HepG2 (cell line): ENCODE data around the gene ZNF318. TPM values are rescaled to one million over a fixed set of nuclear protein-coding genes. Genes with fewer than 3 reads are reported as not detected.

Source experiments
- HNRNPL ChIP-seq: fragments of 200-400 bp; formaldehyde crosslinking; IDR thresholded peaks from 2 replicates; pipeline ENCODE4 v1.6.1; 2017; ENCODE audit warnings: mild to moderate bottlenecking, low read depth, low read length
- MAFK ChIP-seq, 2 experiments: IDR thresholded peaks in 1 of 2; conservative IDR thresholded peaks in 1 of 2; 2 replicates each; pipeline ENCODE4 v1.6.1; 2011; ENCODE audit warnings: improper control_type of control experiment in 2 of 2, low read length in 2 of 2
- RXRA ChIP-seq: sonication (generic); formaldehyde crosslinking; IDR thresholded peaks from 2 replicates; pipeline ENCODE4 v1.5.1; 2020; ENCODE audit warnings: missing genetic modification reagents
- SMYD3 ChIP-seq: sonication (generic); formaldehyde crosslinking; IDR thresholded peaks from 2 replicates; pipeline ENCODE4 v1.8.1; 2023; ENCODE audit warnings: mild to moderate bottlenecking, missing genetic modification reagents
- ZNF746 ChIP-seq: sonication (generic); formaldehyde crosslinking; IDR thresholded peaks from 2 replicates; pipeline ENCODE4 v1.8.0; 2022; ENCODE audit warnings: mild to moderate bottlenecking, missing genetic modification reagents
- polyA plus RNA-seq, 8 experiments: library from polyadenylated mRNA; depleted of rRNA in 3 of 8; stranded (reverse) in 7 of 8; unstranded in 1 of 8; fragments of >200 nt; fragmentation: Illumina TruSeq in 4 of 8; extraction: Trizol in 4 of 8; gene quantifications; 2 replicates each; pipeline versions ENCODE4 v1.2.1 to v1.2.3, GENCODE V29; 2011 to 2016; ENCODE audit warnings: low read depth in 4 of 8, missing spikeins in 1 of 8, mixed read lengths in 1 of 8; ENCODE audit not compliant: insufficient read depth in 1 of 8
- total RNA-seq, 5 experiments: library from RNA; depleted of rRNA; stranded (reverse); fragments of >200 nt; fragmentation: Illumina TruSeq; extraction: Trizol; gene quantifications; 2 replicates each; pipeline ENCODE4 v1.2.3, GENCODE V29; 2016; ENCODE audit warnings: low read depth in 1 of 5
- TF ChIP-seq, protein P1 (sequence below), 2 experiments: fragments of 450-650 bp in 1 of 2; sonication (generic) in 1 of 2; formaldehyde crosslinking in 1 of 2; IDR thresholded peaks; 2 replicates each; pipeline versions ENCODE4 v1.6.1 to v1.8.0; 2016 to 2022; ENCODE audit warnings: antibody characterized with exemption in 1 of 2, mild to moderate bottlenecking in 1 of 2, missing genetic modification reagents in 1 of 2
- TF ChIP-seq, protein P2 (sequence below): IDR thresholded peaks from 2 replicates; pipeline ENCODE4 v1.6.1; 2016; ENCODE audit warnings: missing genetic modification reagents, missing compliant biosample characterization
- TF ChIP-seq, protein P3 (sequence below): sonication (generic); formaldehyde crosslinking; IDR thresholded peaks from 2 replicates; pipeline ENCODE4 v1.4.0; 2020; ENCODE audit warnings: mild to moderate bottlenecking, missing genetic modification reagents
- TF ChIP-seq, protein P4 (sequence below): sonication (generic); formaldehyde crosslinking; IDR thresholded peaks from 2 replicates; pipeline ENCODE4 v1.5.0; 2020; ENCODE audit warnings: missing genetic modification reagents

The ZNF318 gene
- total and polyA plus RNA-seq, 2 of the 13 experiments (the other 11 are each of a cell fraction or from before 2014, with no cell fraction given): 13.0 to 14.5 TPM

DNA sequence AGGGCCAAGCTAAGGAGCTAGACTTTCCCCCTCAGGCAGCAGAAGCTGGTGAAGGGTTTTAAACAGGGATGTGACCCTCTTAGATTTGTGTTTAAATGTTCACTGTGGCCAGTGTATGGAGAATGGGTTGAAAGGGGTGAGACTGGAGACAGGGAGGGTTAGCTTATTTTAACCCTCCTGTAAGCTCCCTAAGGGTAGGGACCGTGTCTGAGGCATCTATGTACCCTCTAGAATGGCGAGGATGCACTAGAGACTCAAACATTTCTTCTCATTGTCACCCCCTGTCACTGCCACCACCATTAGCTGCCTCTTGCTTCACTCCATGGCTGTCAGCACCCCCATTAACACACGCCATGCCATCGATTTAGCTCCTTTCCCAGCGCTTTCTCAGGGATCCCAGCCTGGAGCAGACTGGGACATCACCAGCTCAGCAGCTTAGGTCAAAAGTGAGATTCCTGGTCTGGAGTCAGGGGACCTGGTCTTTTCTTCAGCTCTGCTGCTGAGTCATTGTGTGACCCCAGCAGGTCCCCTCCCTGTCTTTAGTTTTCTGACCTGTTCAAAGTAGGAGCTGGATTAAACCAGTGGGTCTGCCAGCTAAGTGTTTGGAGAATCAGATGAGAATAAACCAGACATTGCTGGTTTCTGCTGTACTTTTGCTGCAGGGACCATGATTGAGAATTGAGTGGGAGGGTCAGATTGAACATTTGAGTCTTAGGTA lies 72.5 kb downstream of the ZNF318 start (continued):
- TF ChIP-seq, protein P1, sequence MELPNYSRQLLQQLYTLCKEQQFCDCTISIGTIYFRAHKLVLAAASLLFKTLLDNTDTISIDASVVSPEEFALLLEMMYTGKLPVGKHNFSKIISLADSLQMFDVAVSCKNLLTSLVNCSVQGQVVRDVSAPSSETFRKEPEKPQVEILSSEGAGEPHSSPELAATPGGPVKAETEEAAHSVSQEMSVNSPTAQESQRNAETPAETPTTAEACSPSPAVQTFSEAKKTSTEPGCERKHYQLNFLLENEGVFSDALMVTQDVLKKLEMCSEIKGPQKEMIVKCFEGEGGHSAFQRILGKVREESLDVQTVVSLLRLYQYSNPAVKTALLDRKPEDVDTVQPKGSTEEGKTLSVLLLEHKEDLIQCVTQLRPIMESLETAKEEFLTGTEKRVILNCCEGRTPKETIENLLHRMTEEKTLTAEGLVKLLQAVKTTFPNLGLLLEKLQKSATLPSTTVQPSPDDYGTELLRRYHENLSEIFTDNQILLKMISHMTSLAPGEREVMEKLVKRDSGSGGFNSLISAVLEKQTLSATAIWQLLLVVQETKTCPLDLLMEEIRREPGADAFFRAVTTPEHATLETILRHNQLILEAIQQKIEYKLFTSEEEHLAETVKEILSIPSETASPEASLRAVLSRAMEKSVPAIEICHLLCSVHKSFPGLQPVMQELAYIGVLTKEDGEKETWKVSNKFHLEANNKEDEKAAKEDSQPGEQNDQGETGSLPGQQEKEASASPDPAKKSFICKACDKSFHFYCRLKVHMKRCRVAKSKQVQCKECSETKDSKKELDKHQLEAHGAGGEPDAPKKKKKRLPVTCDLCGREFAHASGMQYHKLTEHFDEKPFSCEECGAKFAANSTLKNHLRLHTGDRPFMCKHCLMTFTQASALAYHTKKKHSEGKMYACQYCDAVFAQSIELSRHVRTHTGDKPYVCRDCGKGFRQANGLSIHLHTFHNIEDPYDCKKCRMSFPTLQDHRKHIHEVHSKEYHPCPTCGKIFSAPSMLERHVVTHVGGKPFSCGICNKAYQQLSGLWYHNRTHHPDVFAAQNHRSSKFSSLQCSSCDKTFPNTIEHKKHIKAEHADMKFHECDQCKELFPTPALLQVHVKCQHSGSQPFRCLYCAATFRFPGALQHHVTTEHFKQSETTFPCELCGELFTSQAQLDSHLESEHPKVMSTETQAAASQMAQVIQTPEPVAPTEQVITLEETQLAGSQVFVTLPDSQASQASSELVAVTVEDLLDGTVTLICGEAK (IDR thresholded peaks at IDR 0.05): no peak
- TF ChIP-seq, protein P1 (CRISPR knock-in tag; IDR thresholded peaks at IDR 0.05): no peak
- TF ChIP-seq RXRA (CRISPR knock-in tag) (no peak), MAFK (conservative IDR thresholded peaks at IDR 0.05 in 1 of 2, IDR thresholded peaks at IDR 0.05 in 1 of 2; ENCODE audit: low read length in 2 of 2) (peak in 1 of 2 experiments; percentile 62; a peak in 1 of 4 replicates), HNRNPL (no peak), SMYD3 (CRISPR knock-in tag) (no peak), ZNF746 (CRISPR knock-in tag) (no peak)
- TF ChIP-seq, protein P2, sequence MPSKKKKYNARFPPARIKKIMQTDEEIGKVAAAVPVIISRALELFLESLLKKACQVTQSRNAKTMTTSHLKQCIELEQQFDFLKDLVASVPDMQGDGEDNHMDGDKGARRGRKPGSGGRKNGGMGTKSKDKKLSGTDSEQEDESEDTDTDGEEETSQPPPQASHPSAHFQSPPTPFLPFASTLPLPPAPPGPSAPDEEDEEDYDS (CRISPR knock-in tag): no peak
- TF ChIP-seq, protein P3, sequence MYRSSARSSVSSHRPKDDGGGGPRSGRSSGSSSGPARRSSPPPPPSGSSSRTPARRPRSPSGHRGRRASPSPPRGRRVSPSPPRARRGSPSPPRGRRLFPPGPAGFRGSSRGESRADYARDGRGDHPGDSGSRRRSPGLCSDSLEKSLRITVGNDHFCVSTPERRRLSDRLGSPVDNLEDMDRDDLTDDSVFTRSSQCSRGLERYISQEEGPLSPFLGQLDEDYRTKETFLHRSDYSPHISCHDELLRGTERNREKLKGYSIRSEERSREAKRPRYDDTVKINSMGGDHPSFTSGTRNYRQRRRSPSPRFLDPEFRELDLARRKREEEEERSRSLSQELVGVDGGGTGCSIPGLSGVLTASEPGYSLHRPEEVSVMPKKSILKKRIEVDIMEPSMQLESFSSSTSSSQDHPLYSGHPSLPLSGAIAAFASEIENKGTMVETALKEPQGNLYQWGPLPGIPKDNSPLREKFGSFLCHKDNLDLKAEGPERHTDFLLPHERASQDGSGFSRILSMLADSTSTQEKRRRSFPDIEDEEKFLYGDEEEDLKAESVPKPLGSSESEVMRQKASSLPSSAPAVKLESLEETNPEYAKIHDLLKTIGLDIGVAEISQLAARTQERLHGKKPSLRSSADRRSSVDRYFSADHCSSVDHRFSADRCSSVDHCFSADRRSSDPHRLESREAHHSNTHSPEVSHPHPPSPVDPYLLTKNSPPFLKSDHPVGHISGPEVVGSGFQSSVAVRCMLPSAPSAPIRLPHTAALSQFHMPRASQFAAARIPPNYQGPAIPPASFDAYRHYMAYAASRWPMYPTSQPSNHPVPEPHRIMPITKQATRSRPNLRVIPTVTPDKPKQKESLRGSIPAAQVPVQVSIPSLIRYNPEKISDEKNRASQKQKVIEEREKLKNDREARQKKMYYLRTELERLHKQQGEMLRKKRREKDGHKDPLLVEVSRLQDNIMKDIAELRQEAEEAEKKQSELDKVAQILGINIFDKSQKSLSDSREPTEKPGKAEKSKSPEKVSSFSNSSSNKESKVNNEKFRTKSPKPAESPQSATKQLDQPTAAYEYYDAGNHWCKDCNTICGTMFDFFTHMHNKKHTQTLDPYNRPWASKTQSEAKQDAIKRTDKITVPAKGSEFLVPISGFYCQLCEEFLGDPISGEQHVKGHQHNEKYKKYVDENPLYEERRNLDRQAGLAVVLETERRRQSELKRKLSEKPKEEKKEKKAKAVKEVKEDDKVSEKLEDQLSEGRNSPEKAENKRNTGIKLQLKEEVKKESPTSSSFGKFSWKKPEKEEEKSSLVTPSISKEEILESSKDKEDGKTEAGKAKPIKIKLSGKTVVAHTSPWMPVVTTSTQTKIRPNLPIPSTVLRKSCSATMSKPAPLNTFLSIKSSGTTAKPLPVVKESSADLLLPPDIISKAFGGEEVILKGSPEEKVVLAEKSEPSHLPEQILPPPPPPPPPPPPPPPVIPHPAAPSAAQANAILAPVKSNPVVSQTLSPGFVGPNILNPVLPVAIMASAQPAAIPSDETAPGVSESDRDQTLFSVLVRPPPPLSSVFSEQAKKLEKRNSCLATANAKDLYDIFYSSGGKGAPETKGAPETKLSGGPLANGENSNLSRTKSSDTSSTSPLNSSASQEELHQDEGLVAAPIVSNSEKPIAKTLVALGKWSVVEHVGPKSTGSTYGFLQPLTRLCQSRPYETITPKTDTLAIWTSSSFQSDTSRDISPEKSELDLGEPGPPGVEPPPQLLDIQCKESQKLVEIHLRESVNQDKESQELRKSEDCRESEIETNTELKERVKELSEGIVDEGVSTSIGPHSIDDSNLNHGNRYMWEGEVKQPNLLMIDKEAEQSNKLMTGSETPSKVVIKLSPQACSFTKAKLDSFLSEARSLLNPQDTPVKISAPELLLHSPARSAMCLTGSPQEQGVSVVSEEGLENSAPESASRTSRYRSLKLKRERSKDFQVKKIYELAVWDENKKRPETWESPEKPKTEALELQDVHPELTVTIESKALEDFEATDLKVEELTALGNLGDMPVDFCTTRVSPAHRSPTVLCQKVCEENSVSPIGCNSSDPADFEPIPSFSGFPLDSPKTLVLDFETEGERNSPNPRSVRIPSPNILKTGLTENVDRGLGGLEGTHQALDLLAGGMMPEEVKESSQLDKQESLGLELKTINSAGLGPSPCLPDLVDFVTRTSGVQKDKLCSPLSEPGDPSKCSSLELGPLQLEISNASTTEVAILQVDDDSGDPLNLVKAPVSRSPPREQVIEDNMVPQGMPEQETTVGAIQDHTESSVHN (CRISPR knock-in tag): no peak
- TF ChIP-seq, protein P4, sequence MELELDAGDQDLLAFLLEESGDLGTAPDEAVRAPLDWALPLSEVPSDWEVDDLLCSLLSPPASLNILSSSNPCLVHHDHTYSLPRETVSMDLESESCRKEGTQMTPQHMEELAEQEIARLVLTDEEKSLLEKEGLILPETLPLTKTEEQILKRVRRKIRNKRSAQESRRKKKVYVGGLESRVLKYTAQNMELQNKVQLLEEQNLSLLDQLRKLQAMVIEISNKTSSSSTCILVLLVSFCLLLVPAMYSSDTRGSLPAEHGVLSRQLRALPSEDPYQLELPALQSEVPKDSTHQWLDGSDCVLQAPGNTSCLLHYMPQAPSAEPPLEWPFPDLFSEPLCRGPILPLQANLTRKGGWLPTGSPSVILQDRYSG: no peak
